ENCODE measurements around the gene NQO1. TPM values are rescaled to one million over a fixed set of nuclear protein-coding genes. Genes with fewer than 3 reads are reported as not detected.

The NQO1 gene
- total RNA-seq, 1 donor from 2014 or later = 11.4 TPM

DNA sequence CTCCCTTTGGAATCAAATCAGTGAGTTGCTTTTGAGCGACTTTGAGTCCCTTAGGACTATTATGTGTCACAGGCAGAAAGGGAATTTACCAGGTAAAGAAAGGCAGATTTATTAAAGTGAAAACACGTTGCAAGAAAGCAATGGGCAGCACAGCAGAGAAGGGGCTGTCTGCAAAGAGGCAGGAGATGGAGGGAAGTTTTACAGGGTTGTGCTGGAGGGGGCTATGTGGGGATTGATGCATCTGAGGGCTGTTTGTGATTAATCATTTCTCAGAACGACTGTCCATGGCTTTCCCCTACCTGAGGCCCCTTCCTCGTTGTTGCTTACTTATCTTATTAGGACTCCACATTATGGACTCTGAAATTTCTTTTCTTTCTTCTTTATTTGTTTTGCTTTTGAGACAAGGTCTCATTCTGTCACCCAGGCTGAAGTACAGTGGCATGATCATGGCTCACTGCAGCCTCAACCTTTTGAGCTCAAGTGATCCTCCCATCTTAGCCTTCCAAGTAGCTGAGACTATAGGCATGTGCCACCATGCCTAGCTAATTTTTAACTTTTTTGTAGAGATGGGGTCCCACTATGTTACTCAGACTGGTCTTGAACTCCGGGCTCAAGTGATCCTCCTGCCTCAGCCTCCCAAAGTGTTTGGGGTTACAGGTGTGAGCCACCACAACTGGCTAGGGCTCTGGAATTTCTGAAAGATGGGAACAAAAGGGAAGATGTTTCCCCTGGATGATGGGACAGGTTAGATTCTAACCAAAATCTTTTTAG, 41.3 kb upstream of the NQO1 start:
- no peak overlapping the region for H3K27ac ChIP-seq
- H3K4me1 ChIP-seq = peaks cover 5% of the 10 kb centered on the region
- no peak overlapping the region for H3K4me3 Mint-ChIP-seq
- H3K4me2 ChIP-seq = no peak overlapping the region
- TF ChIP-seq, protein P1, sequence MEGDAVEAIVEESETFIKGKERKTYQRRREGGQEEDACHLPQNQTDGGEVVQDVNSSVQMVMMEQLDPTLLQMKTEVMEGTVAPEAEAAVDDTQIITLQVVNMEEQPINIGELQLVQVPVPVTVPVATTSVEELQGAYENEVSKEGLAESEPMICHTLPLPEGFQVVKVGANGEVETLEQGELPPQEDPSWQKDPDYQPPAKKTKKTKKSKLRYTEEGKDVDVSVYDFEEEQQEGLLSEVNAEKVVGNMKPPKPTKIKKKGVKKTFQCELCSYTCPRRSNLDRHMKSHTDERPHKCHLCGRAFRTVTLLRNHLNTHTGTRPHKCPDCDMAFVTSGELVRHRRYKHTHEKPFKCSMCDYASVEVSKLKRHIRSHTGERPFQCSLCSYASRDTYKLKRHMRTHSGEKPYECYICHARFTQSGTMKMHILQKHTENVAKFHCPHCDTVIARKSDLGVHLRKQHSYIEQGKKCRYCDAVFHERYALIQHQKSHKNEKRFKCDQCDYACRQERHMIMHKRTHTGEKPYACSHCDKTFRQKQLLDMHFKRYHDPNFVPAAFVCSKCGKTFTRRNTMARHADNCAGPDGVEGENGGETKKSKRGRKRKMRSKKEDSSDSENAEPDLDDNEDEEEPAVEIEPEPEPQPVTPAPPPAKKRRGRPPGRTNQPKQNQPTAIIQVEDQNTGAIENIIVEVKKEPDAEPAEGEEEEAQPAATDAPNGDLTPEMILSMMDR (IDR thresholded peaks at IDR 0.05) = no peak
- TF ChIP-seq EZH2phosphoT487 (IDR thresholded peaks at IDR 0.05) (no peak), EZH2 (IDR thresholded peaks at IDR 0.05) (no peak)
- peaks cover 4% of the 10 kb centered on the region for H4K20me1 ChIP-seq (ENCODE audit: low read depth)
- no peaks in the 10 kb centered on the region for H3K27me3 ChIP-seq
- H3K79me2 ChIP-seq (ENCODE audit: low read depth) = peaks cover 74% of the 10 kb centered on the region
- no peak overlapping the region for H3K27ac Mint-ChIP-seq
- H3K9ac ChIP-seq = no peak overlapping the region
- H3K9me3 Mint-ChIP-seq = no peaks in the 10 kb centered on the region
- peaks cover 17% of the 10 kb centered on the region for H3K4me1 Mint-ChIP-seq
- no peak for DNase-seq (ENCODE audit: low spot score)
- no peaks in the 10 kb centered on the region for H3K27me3 Mint-ChIP-seq (ENCODE audit: insufficient read depth, low read depth)
- H3K9me3 ChIP-seq (ENCODE audit: low read depth) = no peaks in the 10 kb centered on the region
- no peaks in the 10 kb centered on the region for H3K36me3 ChIP-seq
- H3F3A ChIP-seq (ENCODE audit: low read depth) = peaks cover 3% of the 10 kb centered on the region
- H2AFZ ChIP-seq (replicated peaks) = no peak overlapping the region
- no peaks in the 10 kb centered on the region for H3K36me3 Mint-ChIP-seq
- H3K4me3 ChIP-seq = no peak overlapping the region

DNA sequence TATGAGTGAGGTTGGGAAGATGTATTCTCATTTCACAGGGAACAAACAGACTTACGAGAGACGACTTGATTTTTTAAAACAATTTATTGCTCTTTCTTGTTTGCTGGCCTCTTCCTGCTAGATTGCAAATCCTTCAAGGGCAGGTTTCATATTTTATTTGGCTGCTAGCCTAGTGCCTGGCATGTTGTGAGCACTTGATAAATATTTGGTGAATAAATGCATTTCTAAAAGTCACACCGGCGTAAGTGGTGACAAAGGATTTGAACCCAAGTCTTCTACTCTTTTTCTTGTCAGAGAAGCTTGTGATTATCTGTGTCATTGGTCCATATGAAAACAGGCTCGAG, 37.2 kb upstream of the NQO1 start:
- H3K9me3 Mint-ChIP-seq = no peaks in the 10 kb centered on the region
- Histone ChIP-seq H3K4me1 (peaks cover 8% of the 10 kb centered on the region), H3K36me3 (no peaks in the 10 kb centered on the region), H3K9me3 (ENCODE audit: low read depth) (no peaks in the 10 kb centered on the region), H2AFZ (replicated peaks) (no peak overlapping the region), H3K27ac (no peak overlapping the region), H3K27me3 (no peaks in the 10 kb centered on the region), H3K9ac (peak overlapping the region; percentile 60), H4K20me1 (ENCODE audit: low read depth) (no peaks in the 10 kb centered on the region), H3K79me2 (ENCODE audit: low read depth) (peaks cover 49% of the 10 kb centered on the region), H3K4me3 (peak overlapping the region; percentile 93), H3K4me2 (peak overlapping the region; percentile 85), H3F3A (ENCODE audit: low read depth) (peaks cover 16% of the 10 kb centered on the region)
- no peaks in the 10 kb centered on the region for H3K36me3 Mint-ChIP-seq
- H3K4me3 Mint-ChIP-seq = peak overlapping the region; percentile 97
- H3K4me1 Mint-ChIP-seq = peaks cover 9% of the 10 kb centered on the region
- H3K27ac Mint-ChIP-seq = no peak overlapping the region
- H3K27me3 Mint-ChIP-seq (ENCODE audit: insufficient read depth, low read depth) = no peaks in the 10 kb centered on the region
- TF ChIP-seq EZH2phosphoT487 (IDR thresholded peaks at IDR 0.05) (no peak), EZH2 (IDR thresholded peaks at IDR 0.05) (no peak)
- TF ChIP-seq, protein P1 (IDR thresholded peaks at IDR 0.05) = no peak
- DNase-seq (ENCODE audit: low spot score) = no peak

DNA sequence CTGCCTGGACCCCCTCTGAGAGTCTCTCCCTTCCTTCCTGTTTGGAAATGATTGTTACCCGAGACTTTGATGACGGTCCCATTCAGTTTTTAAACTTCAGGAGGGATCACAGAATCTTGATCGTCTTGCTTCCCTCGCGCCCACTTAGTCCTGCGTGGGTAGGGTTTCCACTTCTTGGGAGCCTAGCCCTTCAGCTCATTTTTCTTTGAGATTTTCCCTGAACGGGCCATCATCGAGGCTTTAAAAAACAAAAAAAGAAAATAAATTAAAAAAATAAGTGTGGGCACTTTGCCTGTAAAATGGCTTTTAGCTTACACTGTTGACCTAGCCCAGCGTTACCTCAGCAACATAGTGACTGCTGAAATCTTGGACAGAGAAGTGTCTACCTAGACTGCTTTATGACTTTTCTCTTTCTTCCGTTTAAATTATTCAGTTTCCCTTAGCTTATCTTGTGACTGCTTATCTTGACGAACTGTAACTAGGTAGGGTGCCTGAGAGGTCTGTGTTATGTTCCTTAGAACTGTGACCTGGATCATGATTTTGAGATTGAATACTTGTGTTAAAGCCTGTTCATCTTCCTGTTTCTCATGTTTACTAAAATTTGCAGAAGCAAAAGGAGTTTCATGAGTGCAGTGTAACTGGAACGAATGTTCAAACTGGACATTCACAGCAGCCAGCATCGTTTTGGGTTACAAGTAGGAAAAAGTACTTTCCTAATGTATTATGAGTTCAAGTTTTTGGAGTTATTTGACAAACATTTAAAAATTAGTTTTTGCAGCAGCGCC, 36.6 kb upstream of the NQO1 start:
- Histone ChIP-seq H2AFZ (replicated peaks) (peak overlapping the region; percentile 87), H3K79me2 (ENCODE audit: low read depth) (peaks cover 46% of the 10 kb centered on the region)

More for the DNA sequence above, 36.6 kb upstream of the NQO1 start:
- Mint-ChIP-seq H3K4me1 (peaks cover 9% of the 10 kb centered on the region), H3K27me3 (ENCODE audit: insufficient read depth, low read depth) (peaks cover 5% of the 10 kb centered on the region), H3K4me3 (peak overlapping the region; percentile 97), H3K9me3 (no peaks in the 10 kb centered on the region), H3K27ac (peak overlapping the region; percentile 37), H3K36me3 (no peaks in the 10 kb centered on the region)
- H3K4me3 ChIP-seq = peak overlapping the region; percentile 93
- H3K27ac ChIP-seq = no peak overlapping the region
- peaks cover 8% of the 10 kb centered on the region for H3K4me1 ChIP-seq
- peak; percentile 15 for DNase-seq (ENCODE audit: low spot score)
- TF ChIP-seq EZH2phosphoT487 (IDR thresholded peaks at IDR 0.05) = no peak
- no peak for TF ChIP-seq EZH2 (IDR thresholded peaks at IDR 0.05)
- TF ChIP-seq, protein P1 (IDR thresholded peaks at IDR 0.05) = no peak
- H4K20me1 ChIP-seq (ENCODE audit: low read depth) = no peaks in the 10 kb centered on the region
- H3K9ac ChIP-seq = peak overlapping the region; percentile 60
- H3K36me3 ChIP-seq = no peaks in the 10 kb centered on the region
- H3K27me3 ChIP-seq = no peaks in the 10 kb centered on the region
- peak overlapping the region; percentile 85 for H3K4me2 ChIP-seq
- peaks cover 16% of the 10 kb centered on the region for H3F3A ChIP-seq (ENCODE audit: low read depth)
- H3K9me3 ChIP-seq (ENCODE audit: low read depth) = no peaks in the 10 kb centered on the region
